Ovary (tissue), 3 donors: ENCODE data around the gene NEDD1.

ENCODE experiments used
- CTCF ChIP-seq, 3 donors: fragments of 450-650 bp in 2 of 3; fragments of 200-600 bp in 1 of 3; IDR thresholded peaks; one replicate each; pipeline versions ENCODE4 v1.5.1 to v1.8.0; 2016 to 2022; ENCODE audit warnings: antibody characterized with exemption in 3 of 3, mild to moderate bottlenecking in 1 of 3
- EP300 ChIP-seq: sonication (generic); formaldehyde crosslinking; IDR thresholded peaks from one replicate; pipeline ENCODE4 v1.6.1; 2017; ENCODE audit warnings: antibody characterized with exemption
- POLR2A ChIP-seq: fragments of 450-650 bp; IDR thresholded peaks from one replicate; pipeline ENCODE4 v1.6.1; 2017; ENCODE audit warnings: antibody characterized with exemption, mild to moderate bottlenecking, moderate library complexity
- donor health status: DM: no; HTN: no; CAD: no.

- TF ChIP-seq POLR2A: no peak
- no peak for TF ChIP-seq CTCF (IDR thresholded peaks at IDR 0.05)
- TF ChIP-seq EP300: no peak
Measured at GRCh38 chr12:96889273-96889933, 17.7 kb upstream of the NEDD1 start.
